Vagina (tissue), 2 donors: ENCODE data around the gene SURF6.

Source experiments
- POLR2A ChIP-seq, 2 donors: fragments of 450-650 bp; IDR thresholded peaks; one replicate each; pipeline ENCODE4 v1.6.1; 2017; ENCODE audit warnings: antibody characterized with exemption in 2 of 2, mild to moderate bottlenecking in 2 of 2, moderate library complexity in 2 of 2
- POLR2AphosphoS5 ChIP-seq, 2 donors: sonication (generic); formaldehyde crosslinking; IDR thresholded peaks; one replicate each; pipeline ENCODE4 v1.9.0; 2017; ENCODE audit warnings: antibody characterized with exemption in 2 of 2, mild to moderate bottlenecking in 2 of 2, low read depth in 1 of 2; ENCODE audit not compliant: insufficient read depth in 1 of 2
- TF ChIP-seq, protein P1 (sequence below), 3 experiments: fragments of 450-650 bp in 2 of 3; fragments of 200-600 bp in 1 of 3; sonication (generic) in 1 of 3; IDR thresholded peaks; one replicate each; pipeline ENCODE4 v1.5.1; 2017 to 2019; ENCODE audit warnings: antibody characterized with exemption in 3 of 3, mild to moderate bottlenecking in 2 of 3, moderate library complexity in 2 of 3

- TF ChIP-seq POLR2AphosphoS5 (IDR thresholded peaks at IDR 0.05; ENCODE audit: insufficient read depth in 1 of 2, low read depth in 1 of 2): no peak
- TF ChIP-seq POLR2A (IDR thresholded peaks at IDR 0.05): no peak
- TF ChIP-seq, protein P1, sequence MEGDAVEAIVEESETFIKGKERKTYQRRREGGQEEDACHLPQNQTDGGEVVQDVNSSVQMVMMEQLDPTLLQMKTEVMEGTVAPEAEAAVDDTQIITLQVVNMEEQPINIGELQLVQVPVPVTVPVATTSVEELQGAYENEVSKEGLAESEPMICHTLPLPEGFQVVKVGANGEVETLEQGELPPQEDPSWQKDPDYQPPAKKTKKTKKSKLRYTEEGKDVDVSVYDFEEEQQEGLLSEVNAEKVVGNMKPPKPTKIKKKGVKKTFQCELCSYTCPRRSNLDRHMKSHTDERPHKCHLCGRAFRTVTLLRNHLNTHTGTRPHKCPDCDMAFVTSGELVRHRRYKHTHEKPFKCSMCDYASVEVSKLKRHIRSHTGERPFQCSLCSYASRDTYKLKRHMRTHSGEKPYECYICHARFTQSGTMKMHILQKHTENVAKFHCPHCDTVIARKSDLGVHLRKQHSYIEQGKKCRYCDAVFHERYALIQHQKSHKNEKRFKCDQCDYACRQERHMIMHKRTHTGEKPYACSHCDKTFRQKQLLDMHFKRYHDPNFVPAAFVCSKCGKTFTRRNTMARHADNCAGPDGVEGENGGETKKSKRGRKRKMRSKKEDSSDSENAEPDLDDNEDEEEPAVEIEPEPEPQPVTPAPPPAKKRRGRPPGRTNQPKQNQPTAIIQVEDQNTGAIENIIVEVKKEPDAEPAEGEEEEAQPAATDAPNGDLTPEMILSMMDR (IDR thresholded peaks at IDR 0.05): no peak
These were observed 4.9 kb upstream of the SURF6 start for GRCh38 chr9:133340916-133341315.
